ENCODE measurements around the gene PRSS8.

- no peak for TF ChIP-seq POLR2A (IDR thresholded peaks at IDR 0.05)
- no peak for TF ChIP-seq CTCF (IDR thresholded peaks at IDR 0.05)
- no peak for TF ChIP-seq POLR2AphosphoS5 (IDR thresholded peaks at IDR 0.05; ENCODE audit: insufficient read depth in 1 of 2, low read depth in 1 of 2)
Measured at GRCh38 chr16:31181102-31181830, 45.7 kb upstream of the PRSS8 start.

Data from vagina (tissue), 2 donors.